ENCODE measurements around the gene FANCL. TPM values are rescaled to one million over a fixed set of nuclear protein-coding genes. Genes with fewer than 3 reads are reported as not detected.

The FANCL gene
- total RNA-seq, 1 experiment from 2014 or later: 25.7 TPM

DNA sequence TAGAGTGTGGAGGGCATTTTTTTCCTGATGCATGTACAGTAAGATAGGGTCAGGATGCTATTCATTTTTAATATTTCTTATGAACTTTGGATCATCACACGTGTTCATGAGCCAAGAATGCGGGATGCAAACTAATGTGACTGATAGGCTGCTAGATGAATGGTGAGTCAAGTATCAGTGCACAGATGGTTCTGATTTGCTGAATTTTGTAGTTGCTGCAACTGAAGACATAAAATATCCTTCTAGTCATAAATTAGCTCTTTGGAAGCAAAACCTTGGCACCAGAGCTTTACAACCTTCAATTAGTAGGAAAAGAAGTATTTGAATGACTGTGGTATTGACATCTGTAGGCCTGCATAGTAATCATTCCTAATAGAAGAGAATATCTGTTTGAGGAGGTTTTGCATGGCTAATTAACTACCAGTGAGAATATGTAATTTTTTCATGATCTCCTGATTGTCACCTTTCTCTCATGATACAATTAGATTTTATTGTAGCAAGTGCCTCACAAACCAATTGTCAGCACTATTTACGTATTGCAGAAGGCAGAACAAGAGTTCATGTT lies 100.5 kb downstream of the FANCL start:
- ChIA-PET CTCF (no interaction called here), POLR2A (no interaction called here)
- no peak for ATAC-seq
- H3K9me3 ChIP-seq (ENCODE audit: control insufficient read depth, insufficient read depth, low read depth, low read length): no peaks in the 10 kb centered on the region
- no peak overlapping the region for H3K4me3 ChIP-seq (ENCODE audit: low read depth in 2 of 2, low read length in 2 of 2)
- no peak for DNase-seq (ENCODE audit: low read depth, low spot score)
- TF ChIP-seq POLR2AphosphoS5 (IDR thresholded peaks at IDR 0.05; ENCODE audit: low read depth, low read length): no peak
- TF ChIP-seq TCF7L2 (IDR thresholded peaks at IDR 0.05; ENCODE audit: low read depth, low read length): no peak
- TF ChIP-seq REST (IDR thresholded peaks at IDR 0.05; ENCODE audit: insufficient read depth in 1 of 2, low read depth in 2 of 2, low read length in 1 of 2): no peak
- in situ Hi-C loops (cut with HindIII; ENCODE audit: low pct_unique_long_range_greater_than_20kb, low sequenced_read_pairs) (no loop called here), intact Hi-C loops (cut with micrococcal nuclease; ENCODE audit: unreplicated experiment) (no loop called here)
- no peaks in the 10 kb centered on the region for H3K4me1 ChIP-seq (ENCODE audit: control insufficient read depth, insufficient read depth, low read length)
- H3K27me3 ChIP-seq (ENCODE audit: control insufficient read depth, insufficient read depth, low read length): no peaks in the 10 kb centered on the region
- BruUV-seq (replicated peaks): no TSS peak
- no peak overlapping the region for H3K27ac ChIP-seq (ENCODE audit: low read length)
- H3K36me3 ChIP-seq (ENCODE audit: control insufficient read depth, insufficient read depth, low read length): peaks cover 4% of the 10 kb centered on the region

- intact Hi-C loops (cut with micrococcal nuclease; ENCODE audit: unreplicated experiment): no loop called here
- no peak for TF ChIP-seq POLR2AphosphoS5 (IDR thresholded peaks at IDR 0.05; ENCODE audit: low read depth, low read length)
- TF ChIP-seq REST (IDR thresholded peaks at IDR 0.05; ENCODE audit: insufficient read depth in 1 of 2, low read depth in 2 of 2, low read length in 1 of 2): no peak
- no peak for TF ChIP-seq CTCF (IDR thresholded peaks at IDR 0.05)
- TF ChIP-seq SIN3A (IDR thresholded peaks at IDR 0.05; ENCODE audit: borderline replicate concordance, insufficient read depth, low read depth, low read length): no peak
- no peak for TF ChIP-seq TCF7L2 (IDR thresholded peaks at IDR 0.05; ENCODE audit: low read depth, low read length)
- in situ Hi-C loops (cut with HindIII; ENCODE audit: low pct_unique_long_range_greater_than_20kb, low sequenced_read_pairs): no loop called here
- CTCF ChIA-PET: no interaction called here
- POLR2A ChIA-PET: no interaction called here
- ATAC-seq (no peak), DNase-seq (ENCODE audit: low read depth, low spot score) (no peak)
- H3K27ac ChIP-seq (ENCODE audit: low read length): no peak overlapping the region
- no peak overlapping the region for H3K4me3 ChIP-seq (ENCODE audit: low read depth in 2 of 2, low read length in 2 of 2)
- H3K4me1 ChIP-seq (ENCODE audit: control insufficient read depth, insufficient read depth, low read length): no peaks in the 10 kb centered on the region
- H3K9me3 ChIP-seq (ENCODE audit: control insufficient read depth, insufficient read depth, low read depth, low read length): no peaks in the 10 kb centered on the region
- TSS peak; percentile 17 for BruUV-seq (replicated peaks)
- no peaks in the 10 kb centered on the region for H3K27me3 ChIP-seq (ENCODE audit: control insufficient read depth, insufficient read depth, low read length)
- peaks cover 4% of the 10 kb centered on the region for H3K36me3 ChIP-seq (ENCODE audit: control insufficient read depth, insufficient read depth, low read length)
These were observed 102.6 kb downstream of the FANCL start for GRCh38 chr2:58138396-58139030.
